Measurements from ENCODE around the gene ZNF680.
"Not testable (repeated sequence)": the region's sequence is repeated elsewhere in the genome, so short reads cannot be mapped to it uniquely, and the experiment has no call there.

Gene ZNF680

DNA sequence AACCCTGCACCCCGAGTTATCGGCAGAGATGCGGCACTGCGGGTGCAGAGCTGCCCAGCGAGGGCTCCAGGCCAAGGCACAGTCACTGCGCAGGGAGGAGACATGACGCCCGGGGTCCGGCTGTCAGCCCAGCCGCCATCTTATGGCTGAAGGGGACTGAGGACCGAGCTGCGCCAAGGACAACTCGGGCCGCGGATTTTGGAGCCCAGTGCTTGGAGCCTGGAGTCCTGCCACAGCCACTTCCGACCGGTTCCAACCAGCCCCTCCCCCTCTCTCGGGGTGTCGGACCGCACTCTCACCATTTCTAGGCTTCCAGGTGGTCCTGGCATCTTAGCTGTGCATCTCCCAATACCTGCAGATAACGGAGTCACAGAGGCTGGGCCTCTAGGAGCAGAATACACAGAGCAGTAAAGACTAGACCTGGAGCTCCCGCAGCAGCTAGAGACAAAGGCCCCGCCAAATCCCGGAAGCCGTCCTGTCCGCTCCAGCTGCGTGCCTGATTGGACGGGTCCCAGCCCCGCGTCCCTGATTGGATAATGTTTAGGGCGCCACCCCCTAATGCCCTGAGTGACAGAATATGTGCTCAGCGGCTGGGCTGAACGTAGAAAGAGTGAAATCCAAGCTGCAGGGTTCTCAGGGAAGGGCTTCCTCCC lies at the start of gene ZNF680:
Gene ZNF680 (minus strand): TSS at position 446 of the 653 bp plus-strand sequence. CDS start 117 bp downstream, at position 329.
- peak; percentile 82 for DNase-seq (ENCODE audit: low read depth)

DNA sequence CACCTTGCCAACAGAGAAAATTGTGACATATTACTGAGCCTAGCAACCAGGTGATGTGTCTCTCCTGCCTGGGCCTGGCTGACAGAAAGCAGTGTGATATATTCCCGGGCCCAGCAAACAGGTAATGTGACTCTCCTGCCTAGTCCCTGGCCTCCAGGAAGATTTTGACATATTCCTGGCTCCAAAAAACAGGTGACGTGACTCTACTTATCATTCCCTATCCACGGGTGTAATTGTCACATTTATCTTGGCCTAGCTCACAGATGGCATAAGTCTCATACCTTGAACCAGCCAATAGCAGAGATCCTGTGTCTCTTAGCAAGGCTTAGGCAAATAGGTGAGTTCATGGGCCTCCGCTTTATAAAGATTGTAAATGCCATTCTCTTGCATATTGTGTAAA lies 49.6 kb upstream of the ZNF680 start:
- no peak for DNase-seq (ENCODE audit: low read depth)

DNA sequence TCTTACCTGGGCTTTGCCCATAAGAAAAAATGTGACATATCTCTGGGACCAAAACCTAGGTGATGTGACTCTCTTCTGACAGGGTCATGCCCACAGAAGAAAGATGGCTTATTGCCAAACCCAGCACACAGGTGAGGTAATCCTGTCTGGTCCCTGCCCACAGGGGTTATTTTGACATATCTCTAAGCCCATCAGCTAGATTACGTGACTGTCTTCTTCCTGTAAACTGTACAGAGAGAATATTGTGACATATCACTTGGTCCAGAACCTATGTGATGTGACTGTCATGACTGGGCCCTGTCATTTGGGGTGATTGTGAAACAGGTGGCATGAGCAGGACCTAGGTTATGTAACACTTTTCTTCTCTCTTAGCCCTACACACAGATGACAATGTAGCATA lies 48.8 kb upstream of the ZNF680 start:
- DNase-seq (ENCODE audit: low read depth), result no peak

DNA sequence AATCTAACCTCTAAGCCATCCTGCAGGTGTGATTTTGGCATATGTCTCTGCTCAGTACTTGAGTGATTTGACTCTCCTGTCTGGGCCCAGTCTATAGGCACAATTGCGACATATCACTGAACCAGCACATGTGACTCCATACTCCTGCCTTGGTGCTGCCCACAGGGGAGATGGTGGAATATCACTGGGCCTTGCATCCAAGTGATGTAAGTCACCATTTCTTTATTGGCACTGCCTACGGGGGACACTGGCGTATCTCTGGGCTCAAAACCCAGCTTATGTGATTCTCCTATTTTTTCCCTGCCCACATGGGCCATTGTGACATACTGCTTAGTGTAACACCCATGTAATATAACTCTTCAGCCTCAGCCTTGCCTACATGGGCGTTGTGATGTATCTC lies 48.1 kb upstream of the ZNF680 start:
- no peak for DNase-seq (ENCODE audit: low read depth)

DNA sequence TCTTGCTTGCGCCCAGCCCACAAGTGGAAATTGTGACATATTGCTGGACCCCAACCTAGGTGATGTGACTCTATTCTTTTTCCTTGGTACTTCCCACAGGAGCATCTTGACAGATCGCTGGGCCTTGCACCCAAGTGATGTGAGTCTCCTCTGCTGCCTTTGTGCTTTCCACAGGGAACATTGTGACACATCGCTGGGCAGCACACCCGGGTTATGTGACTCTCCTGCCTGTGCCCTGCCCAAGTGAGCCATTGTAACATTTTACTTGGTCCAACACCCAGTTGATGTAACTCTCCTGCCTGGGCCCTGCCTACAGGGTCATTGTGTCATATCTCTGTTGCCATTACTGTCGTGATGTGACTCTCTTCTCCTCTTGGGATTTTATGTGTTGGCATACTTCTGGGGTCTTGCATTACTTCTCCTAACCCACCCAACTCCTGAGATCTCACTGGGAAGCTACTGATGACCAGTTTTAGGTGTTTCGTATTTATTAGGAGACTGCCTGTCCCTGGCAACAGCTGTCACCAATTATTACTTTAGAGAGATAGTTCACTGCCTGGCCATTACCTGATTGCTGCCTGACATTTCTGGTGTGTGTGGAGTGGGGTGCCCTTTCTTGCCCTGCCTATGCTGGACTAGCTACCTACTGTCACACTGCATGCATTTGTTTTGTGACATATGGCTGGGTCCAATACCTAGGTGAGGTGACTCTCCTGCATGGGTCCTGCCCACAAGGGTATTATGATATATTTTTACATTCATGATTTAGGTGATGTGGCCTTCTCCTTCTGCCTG lies 45.4 kb upstream of the ZNF680 start:
- no peak for DNase-seq (ENCODE audit: low read depth)

DNA sequence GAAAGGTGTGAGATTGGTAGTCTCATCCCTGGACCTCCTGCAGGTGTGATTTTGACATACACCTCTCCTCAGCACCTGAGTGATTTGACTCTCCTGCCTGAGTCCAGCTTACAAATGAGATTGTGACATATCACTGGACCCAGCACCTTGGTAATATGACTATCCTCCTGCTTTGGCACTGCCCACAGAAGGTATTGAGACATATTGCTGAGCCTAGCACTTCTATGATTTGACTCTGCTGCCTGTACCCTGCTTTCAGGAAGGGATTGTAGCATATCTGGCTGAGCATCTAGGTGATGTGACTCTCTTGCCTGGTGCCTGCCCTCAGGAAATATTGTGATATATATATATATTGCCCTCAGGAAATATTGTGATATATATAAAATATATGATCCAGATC lies 43.5 kb upstream of the ZNF680 start:
- no peak for DNase-seq (ENCODE audit: low read depth)

DNA sequence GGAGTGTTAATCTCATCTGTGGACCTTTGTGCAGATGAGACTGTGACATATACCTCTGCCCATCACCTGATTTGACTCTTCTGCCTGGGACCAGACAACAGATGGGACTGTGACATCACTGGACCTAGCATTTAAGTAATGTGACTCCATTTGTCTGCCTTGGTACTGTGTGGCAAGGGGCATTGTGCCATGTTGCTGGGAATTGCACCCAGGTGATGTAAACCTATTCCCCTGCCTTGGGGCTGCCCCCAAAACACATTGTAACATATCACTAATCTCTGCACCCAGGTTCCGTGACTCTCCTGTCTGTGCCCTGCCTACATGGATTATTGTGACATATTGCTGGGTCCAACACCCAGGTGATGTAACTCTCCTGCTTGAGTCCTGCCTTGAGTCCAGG lies 40.4 kb upstream of the ZNF680 start:
- DNase-seq (ENCODE audit: low read depth), result no peak

DNA sequence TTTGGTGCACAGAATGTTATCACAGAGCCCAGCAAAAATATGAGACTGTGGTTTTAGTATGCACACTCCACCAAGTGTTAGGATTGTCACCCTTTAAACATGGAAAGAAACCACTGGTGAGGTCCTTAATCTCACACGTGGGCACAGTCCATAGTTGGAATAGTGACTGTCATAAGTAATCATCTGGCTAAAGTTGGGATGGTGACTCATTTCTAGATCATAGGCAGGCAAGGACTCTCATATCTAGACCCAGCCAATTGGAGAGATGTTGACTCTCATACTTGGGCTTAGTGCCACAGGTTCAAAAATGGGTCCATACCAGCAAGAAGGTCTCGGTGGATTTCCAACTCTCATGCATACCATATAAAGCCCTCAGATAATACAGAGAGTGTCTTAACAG lies 39.6 kb upstream of the ZNF680 start:
- no peak for DNase-seq (ENCODE audit: low read depth)

DNA sequence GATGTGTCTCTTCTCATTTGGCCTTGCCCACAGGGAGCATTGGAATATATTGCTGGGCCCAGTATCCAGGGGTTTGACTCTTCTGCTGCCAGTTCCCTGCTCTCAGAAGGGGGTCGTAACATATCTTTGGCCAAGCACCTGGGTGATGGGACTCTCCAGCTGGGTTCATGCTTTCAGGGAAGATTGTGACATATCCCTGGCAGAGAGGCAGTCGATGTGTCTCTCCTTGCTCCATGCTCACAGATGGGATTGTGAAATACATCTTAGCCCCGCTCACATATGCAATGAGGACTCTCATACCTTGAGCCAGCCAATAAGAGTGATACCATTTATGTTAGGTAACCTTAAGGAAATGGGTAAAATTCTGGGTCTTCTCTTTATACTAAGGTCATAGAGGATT lies 39.2 kb upstream of the ZNF680 start:
- no peak for DNase-seq (ENCODE audit: low read depth)

DNA sequence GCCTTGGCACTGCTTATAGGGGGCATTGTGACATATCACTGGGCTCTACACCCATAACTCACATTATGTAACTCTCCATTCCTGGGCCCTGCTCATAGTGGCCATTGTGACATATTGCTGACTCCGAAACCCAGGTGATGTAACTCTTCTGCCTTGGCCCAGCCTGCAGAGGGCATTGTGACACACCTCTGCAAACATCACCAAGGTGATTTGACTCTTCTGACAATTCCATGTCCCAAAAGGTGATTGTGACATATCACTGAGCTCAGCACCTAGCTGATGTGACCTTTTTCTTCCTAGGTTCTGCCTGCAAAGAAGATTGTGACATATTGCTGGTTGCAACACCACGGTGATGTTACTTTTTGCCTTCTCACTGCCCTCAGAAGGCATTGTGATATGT lies 36.5 kb upstream of the ZNF680 start:
- no peak for DNase-seq (ENCODE audit: low read depth)

DNA sequence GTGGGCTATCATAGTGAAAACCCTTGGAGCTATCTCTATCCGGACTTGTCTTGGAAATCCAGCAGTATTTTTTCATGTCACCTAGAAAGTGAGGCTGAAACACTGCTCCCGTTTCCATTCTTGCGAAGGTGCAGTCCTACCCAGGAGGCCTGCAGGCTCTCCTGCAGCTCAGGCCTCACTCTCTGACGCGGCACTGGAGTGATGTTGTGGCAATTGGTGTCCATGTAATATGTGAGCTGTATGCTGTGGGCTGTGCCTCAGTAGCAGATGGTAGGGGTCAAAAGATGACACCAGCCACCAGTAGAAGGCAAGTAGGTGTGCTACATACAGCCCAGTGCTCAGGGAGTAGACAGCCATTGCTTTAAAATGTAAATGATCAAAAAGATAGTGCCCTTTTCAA lies 28.1 kb upstream of the ZNF680 start:
- DNase-seq (ENCODE audit: low read depth), result no peak

DNA sequence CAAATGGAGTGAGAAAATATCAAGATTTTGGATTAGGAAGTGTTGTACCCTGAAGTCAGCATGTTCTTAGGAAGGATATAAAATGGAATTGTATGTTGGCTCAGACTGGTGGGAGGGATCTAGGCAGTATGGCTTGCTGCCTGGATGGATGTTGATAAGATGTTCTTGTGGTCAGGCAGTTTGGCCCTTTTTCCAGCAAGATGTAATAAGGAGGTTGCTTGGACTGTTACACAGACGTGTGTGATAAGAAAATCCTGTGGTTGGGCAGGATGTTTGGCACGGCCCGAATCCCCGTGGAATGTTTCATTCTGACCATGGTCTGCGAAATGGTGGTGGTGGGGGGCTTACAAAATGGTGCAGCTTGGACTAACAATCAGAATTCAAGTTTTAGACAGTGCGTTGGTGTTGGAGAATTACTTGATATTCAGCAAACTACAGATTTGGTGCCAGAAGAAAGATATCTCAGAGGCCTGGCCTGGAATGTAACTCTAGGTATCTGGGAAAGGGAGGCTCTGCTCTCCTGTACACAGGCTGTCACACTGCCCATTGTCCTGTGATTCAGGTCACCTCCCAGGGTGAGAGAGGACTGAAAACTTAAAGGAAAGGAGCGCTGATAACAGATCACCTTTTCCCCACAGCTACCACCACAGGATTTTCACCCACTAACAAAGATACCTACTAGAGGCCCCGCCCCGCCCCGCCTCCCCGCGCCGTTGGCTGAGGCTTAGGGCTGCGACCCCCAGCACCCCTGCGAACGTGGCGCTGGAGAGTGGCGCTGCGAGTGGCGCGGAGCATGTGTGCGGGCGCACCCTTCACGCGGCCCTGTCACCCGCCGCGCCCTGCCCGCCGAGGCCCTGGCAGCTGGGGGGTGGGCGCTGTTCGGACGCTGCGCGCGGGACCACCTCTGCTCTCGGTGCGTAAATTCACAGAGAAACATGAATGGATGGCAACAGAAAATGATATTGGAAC lies 19.3 kb upstream of the ZNF680 start:
- no peak for DNase-seq (ENCODE audit: low read depth)

DNA sequence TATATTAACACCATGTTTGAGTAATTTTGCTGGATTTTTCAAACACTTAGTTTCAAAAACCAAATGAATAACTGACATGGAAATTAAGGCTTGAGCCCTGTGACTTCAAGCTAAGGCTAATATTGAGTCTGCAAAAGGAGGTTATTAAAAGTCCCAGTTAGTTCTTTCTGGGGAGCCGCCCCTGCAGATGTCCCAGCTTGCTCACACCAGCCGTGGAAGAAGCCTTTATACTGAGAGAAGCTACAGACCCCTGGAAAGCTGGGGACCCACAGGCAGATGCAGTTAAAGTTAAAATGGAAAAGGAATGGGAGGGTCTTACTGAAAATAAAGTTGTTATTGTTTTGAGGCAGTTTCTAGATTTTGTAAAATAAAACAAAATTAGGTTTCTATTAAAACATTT lies 18.5 kb upstream of the ZNF680 start:
- no peak for DNase-seq (ENCODE audit: low read depth)

DNA sequence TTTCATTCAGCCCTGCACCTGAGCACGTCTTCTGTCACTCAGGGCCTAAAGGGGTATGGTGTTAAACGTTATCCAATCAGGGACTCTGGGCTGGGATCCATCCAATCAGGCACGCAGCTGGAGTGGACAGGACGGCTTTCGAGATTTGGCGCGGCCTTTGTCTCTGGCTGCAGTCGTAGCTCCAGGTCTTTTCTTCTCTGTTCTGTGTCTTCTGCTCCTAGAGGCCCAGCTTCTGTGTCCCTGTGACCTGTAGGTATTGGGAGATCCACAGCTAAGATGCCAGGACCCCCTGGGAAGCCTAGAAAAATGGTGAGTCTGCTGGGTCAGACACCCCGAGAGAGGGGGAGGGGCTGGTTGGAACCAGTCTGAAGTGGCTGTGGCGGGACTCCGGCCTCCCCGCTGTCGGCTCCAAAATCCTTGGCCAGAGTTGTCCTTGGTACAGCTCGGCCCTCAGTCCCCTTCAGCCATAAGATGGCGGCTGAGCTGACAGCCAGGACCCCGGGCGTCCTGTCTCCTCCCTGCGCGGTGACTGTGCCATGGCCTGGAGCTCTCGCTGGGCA lies 11.7 kb upstream of the ZNF680 start:
- DNase-seq (ENCODE audit: low read depth), result no peak

DNA sequence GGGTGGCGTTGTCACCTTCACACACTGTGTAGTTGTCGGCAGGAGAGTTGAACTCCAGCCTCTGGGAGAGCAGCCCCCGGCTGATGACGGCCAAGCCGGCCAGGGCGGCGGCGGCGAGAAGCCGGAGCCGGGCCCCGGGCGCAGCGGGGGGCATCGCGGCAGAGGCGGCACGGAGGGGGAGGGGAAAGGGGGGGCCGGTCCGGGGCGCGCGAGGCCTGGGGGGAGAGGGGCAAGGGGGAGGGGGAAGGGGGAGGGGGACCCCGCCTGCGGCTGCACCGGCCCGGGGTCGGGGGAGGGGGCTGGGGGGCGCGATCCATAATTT lies 7.4 kb upstream of the ZNF680 start:
- not testable (repeated sequence) for DNase-seq (ENCODE audit: low read depth)

DNA sequence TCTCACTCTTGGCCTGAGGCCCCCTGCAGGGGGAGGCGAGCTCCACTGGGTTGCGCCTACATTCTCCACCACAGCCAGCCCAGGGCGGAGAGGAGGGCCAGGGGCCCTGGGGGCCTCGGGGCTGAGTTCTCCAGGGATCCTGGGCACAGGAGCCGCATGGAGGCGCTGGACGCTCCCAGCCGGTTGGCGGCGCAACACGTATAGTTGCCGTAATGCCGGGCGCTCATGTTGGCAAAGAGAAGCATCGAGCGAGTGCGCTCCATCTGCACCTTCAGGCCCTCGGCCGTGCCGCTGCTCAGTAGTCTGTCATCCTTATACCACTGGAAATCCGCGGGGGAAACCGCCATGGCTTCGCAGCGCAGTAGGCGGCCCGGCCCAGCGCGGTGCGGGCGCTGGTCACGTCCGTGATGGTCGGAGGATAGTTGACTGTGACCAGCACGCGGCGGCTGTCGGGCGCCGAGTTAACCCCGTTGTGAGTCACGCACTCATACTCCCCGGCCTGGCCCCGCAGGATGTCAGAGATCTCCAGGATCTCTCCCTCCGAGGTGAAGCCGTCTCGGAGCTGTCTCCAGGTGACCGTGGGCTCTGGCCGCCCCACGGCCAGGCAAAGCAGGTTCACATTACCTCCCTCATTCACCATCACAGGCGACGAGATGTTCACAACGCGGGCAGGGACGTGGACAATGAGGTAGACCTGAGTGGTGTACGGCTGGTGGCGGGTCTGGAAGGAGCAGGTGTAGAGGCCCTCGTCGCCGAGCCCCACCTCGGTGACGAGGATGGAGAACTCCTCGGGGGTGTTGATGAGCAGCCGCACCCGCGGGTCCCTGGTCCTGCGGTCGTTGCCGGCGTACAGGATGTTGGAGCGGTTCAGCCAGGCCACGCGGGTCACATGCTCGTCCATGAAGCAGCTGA lies 6.8 kb upstream of the ZNF680 start:
- peak; percentile 11 for DNase-seq (ENCODE audit: low read depth)

DNA sequence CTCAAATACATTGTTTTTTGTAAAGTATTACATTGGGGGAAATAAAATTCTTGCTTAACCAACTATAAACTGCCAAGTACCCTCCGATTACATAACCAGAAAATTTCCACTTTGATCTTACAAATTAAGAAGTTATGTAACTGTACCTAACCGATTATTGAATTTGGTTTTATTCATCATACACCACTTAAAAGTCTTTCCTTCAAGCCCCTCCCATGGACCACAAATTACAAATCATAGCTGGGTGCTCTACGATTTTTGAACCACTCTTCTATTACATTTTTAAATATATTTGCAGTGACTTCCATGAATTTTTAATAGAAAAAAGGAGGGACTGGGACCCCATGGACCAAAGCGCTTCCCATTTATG lies 630 bp downstream of the ZNF680 start:
- no peak for DNase-seq (ENCODE audit: low read depth)

DNA sequence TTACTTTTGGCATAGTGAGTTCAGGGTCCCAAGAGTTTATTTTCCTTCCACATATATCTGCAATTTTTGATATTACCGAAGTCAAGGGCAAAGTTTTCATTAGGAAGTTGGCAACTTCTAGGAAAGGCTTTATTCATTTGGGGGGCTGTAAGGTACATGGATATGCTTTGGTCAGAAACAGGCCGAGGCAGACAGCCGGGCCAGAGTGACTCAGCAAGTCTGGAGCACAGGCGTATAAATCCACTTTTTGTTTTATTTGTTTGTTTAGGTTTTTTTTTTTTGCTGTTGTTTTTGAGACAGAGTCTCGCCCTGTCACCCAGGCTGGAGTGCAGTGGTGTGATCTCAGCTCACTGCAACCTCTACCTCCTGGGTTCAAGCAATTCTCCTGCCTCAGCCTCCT lies 3.7 kb downstream of the ZNF680 start:
- DNase-seq (ENCODE audit: low read depth), result no peak

DNA sequence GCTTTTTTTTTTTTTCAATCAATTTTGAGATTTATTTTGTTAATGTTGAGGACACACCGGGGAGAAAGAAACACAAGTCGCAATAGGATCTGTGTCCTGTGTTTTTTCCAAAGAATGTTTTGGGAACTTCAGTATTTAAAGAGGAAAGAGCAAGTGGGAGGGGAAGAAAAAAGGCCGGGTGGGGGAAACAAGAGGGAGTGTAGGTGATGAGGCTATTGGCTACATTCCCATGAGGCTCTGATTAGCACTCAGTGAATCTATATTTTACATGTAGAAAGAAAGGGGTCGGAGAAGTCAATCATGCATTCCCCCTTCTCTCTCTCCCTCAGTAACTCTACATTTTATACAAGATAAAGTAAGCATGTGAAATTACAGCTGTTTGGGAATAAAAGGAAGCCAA lies 4.1 kb downstream of the ZNF680 start:
- DNase-seq (ENCODE audit: low read depth), result no peak

DNA sequence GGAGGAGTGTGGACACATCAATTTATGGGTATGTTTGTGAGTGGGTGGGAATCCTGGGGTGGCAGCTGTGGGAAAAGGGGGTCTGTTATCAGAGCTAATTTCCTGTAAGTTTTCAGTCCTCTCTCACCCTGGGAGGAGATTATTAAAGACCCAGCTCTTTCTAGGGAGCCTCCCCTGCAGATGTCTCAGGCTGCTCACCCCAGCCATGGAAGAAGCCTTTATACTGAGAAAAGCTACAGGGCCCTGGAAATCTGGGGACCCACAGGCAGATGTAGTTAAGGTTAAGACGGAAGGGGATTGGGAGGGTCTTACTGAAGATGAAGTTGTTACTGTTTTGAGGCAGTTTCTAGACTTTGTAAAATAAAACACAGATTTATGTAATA lies 4.6 kb downstream of the ZNF680 start:
- DNase-seq (ENCODE audit: low read depth), result no peak

DNA sequence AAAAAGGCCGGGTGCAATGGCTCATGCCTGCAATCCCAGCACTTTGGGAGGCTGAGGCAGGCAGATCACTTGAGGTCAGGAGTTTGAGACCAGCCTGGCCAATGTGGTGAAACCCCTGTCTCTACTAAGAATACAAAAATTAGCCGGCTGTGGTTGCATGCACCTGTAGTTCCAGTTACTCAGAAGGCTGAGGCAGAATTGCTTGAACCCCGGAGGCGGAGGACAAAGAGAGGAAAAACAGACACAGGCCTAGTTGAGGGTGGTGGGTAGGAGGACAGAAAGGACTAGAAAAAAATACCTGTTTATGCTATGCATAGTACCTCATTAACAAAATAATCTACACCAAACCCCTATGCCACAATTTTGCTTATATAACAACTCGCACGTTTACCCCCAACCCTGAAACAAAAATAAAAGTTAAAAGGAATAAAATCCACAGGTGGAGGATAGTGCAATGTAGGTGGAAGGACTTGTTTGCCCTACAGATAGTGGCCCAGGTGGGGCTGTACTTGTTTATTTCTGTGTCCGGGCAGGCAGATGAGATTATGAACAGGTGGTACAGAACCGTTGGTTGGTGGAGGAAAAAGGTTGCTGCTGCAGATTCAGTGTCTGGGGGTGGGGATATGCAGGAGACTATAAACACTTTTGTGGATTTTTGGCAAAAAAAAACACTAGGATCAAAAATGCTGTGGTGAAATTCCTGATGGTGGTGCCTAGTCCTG lies 5.1 kb downstream of the ZNF680 start:
- DNase-seq (ENCODE audit: low read depth), result no peak

Data from stimulated activated CD8-positive, alpha-beta memory T cell treated with anti-CD3 and anti-CD28 coated beads, Interleukin-12 subunit alpha, Interleukin-12 subunit beta, amount 100 ng/mL, for 1 hour (primary cell).